ENCODE results near the gene MAP3K7CL. TPM values are rescaled to one million over a fixed set of nuclear protein-coding genes. Genes with fewer than 3 reads are reported as not detected.

The MAP3K7CL gene
- 7.8 and 23.6 TPM in 2 replicates for total RNA-seq

GRCh38 chr21:29130270-29130969 is at the start of gene MAP3K7CL:
TSS of gene MAP3K7CL (plus strand) at chr21:29130644. CDS start at chr21:29133345, 2,701 bp downstream.

Other genes starting within 250 kb of the MAP3K7CL start
- 18.5 and 24.5 TPM in 2 replicates for gene LTN1, start 137.8 kb upstream of the MAP3K7CL start, total RNA-seq
- 24.5 and 32.6 TPM in 2 replicates for gene RWDD2B, start 111.3 kb upstream of the MAP3K7CL start, total RNA-seq
- gene USP16, start 106.0 kb upstream of the MAP3K7CL start, total RNA-seq = 26.8 and 38.1 TPM in 2 replicates
- 273 and 279 TPM in 2 replicates for gene CCT8, start 57.0 kb upstream of the MAP3K7CL start, total RNA-seq
- 23.9 and 31.4 TPM in 2 replicates for gene BACH1, start 168.3 kb downstream of the MAP3K7CL start, total RNA-seq